ENCODE measurements around the gene MAPK12. TPM values are rescaled to one million over a fixed set of nuclear protein-coding genes. Genes with fewer than 3 reads are reported as not detected.

MAPK12 gene
- total RNA-seq, 2 experiments from 2014 or later, result 9.1 to 9.7 TPM

- H3K4me1 Mint-ChIP-seq (ENCODE audit: low read depth), result no peaks in the 10 kb centered on the region
- peaks cover 5% of the 10 kb centered on the region for H3K27me3 Mint-ChIP-seq
- no peaks in the 10 kb centered on the region for H3K36me3 Mint-ChIP-seq
- ChIA-PET POLR2A (interaction anchor here (0.6 kb wide), 1 partner anchor 71 kb away, joined by 4 read pairs; no protein-coding TSS in a partner anchor), CTCF (no interaction called here)
- intact Hi-C loops (cut with micrococcal nuclease), result no loop called here
- H3K9me3 Mint-ChIP-seq, result no peaks in the 10 kb centered on the region
- no peak for DNase-seq
- H3K27ac Mint-ChIP-seq, result no peak overlapping the region
- no peak overlapping the region for H3K4me3 Mint-ChIP-seq
Observed at GRCh38 chr22:50285568-50286229, 24.2 kb upstream of the MAPK12 start.

- Mint-ChIP-seq H3K27me3 (peaks cover 3% of the 10 kb centered on the region), H3K4me3 (no peak overlapping the region), H3K4me1 (ENCODE audit: low read depth) (no peaks in the 10 kb centered on the region), H3K36me3 (no peaks in the 10 kb centered on the region), H3K9me3 (no peaks in the 10 kb centered on the region), H3K27ac (no peak overlapping the region)
- CTCF ChIA-PET, result no interaction called here
- POLR2A ChIA-PET, result no interaction called here
- DNase-seq, result no peak
- intact Hi-C loops (cut with micrococcal nuclease), result no loop called here
Observed at GRCh38 chr22:50284479-50284878, 23.0 kb upstream of the MAPK12 start.

- Mint-ChIP-seq H3K9me3 (no peaks in the 10 kb centered on the region), H3K36me3 (no peaks in the 10 kb centered on the region), H3K27ac (no peak overlapping the region), H3K27me3 (peaks cover 3% of the 10 kb centered on the region), H3K4me1 (ENCODE audit: low read depth) (no peaks in the 10 kb centered on the region), H3K4me3 (no peak overlapping the region)
- CTCF ChIA-PET, result no interaction called here
- POLR2A ChIA-PET, result no interaction called here
- intact Hi-C loops (cut with micrococcal nuclease), result no loop called here
- DNase-seq, result no peak
Observed at GRCh38 chr22:50283821-50284220, 22.3 kb upstream of the MAPK12 start.

- Mint-ChIP-seq H3K36me3 (no peaks in the 10 kb centered on the region), H3K27ac (no peak overlapping the region), H3K27me3 (peaks cover 3% of the 10 kb centered on the region), H3K9me3 (no peaks in the 10 kb centered on the region), H3K4me1 (ENCODE audit: low read depth) (no peaks in the 10 kb centered on the region), H3K4me3 (no peak overlapping the region)
- POLR2A ChIA-PET, result no interaction called here
- CTCF ChIA-PET, result no interaction called here
- intact Hi-C loops (cut with micrococcal nuclease), result no loop called here
- no peak for DNase-seq
Observed at GRCh38 chr22:50282361-50283155, 21.1 kb upstream of the MAPK12 start.

- no peaks in the 10 kb centered on the region for H3K9me3 Mint-ChIP-seq
- no peak overlapping the region for H3K27ac Mint-ChIP-seq
- H3K4me3 Mint-ChIP-seq, result no peak overlapping the region
- DNase-seq, result no peak
- ChIA-PET POLR2A (no interaction called here), CTCF (no interaction called here)
- intact Hi-C loops (cut with micrococcal nuclease), result no loop called here
- no peaks in the 10 kb centered on the region for H3K4me1 Mint-ChIP-seq (ENCODE audit: low read depth)
- H3K27me3 Mint-ChIP-seq, result peaks cover 3% of the 10 kb centered on the region
- H3K36me3 Mint-ChIP-seq, result no peaks in the 10 kb centered on the region
Observed at GRCh38 chr22:50281957-50282356, 20.5 kb upstream of the MAPK12 start.

- intact Hi-C loops (cut with micrococcal nuclease), result no loop called here
- Mint-ChIP-seq H3K36me3 (no peaks in the 10 kb centered on the region), H3K27me3 (peaks cover 3% of the 10 kb centered on the region), H3K4me3 (no peak overlapping the region), H3K9me3 (no peaks in the 10 kb centered on the region), H3K27ac (no peak overlapping the region), H3K4me1 (ENCODE audit: low read depth) (no peaks in the 10 kb centered on the region)
- ChIA-PET CTCF (no interaction called here), POLR2A (no interaction called here)
- DNase-seq, result no peak
Observed at GRCh38 chr22:50281384-50281760, 19.9 kb upstream of the MAPK12 start.

GRCh38 chr22:50280708-50281383 lies 19.4 kb upstream of the MAPK12 start:
- intact Hi-C loops (cut with micrococcal nuclease), result no loop called here
- no peaks in the 10 kb centered on the region for H3K36me3 Mint-ChIP-seq
- no peak for DNase-seq
- POLR2A ChIA-PET, result no interaction called here
- peaks cover under 1% of the 10 kb centered on the region for H3K27me3 Mint-ChIP-seq
- H3K27ac Mint-ChIP-seq, result no peak overlapping the region
- no peak overlapping the region for H3K4me3 Mint-ChIP-seq
- no peaks in the 10 kb centered on the region for H3K4me1 Mint-ChIP-seq (ENCODE audit: low read depth)
- CTCF ChIA-PET, result no interaction called here
- no peaks in the 10 kb centered on the region for H3K9me3 Mint-ChIP-seq

- ChIA-PET CTCF (interaction anchor here (0.6 kb wide), 1 partner anchor 48 kb away, joined by 3 read pairs; no protein-coding TSS in a partner anchor), POLR2A (no interaction called here)
- Mint-ChIP-seq H3K27ac (no peak overlapping the region), H3K36me3 (no peaks in the 10 kb centered on the region), H3K4me3 (no peak overlapping the region), H3K4me1 (ENCODE audit: low read depth) (no peaks in the 10 kb centered on the region), H3K9me3 (no peaks in the 10 kb centered on the region), H3K27me3 (no peaks in the 10 kb centered on the region)
- intact Hi-C loops (cut with micrococcal nuclease), result no loop called here
- DNase-seq, result no peak
Observed at GRCh38 chr22:50280022-50280707, 18.7 kb upstream of the MAPK12 start.

- H3K4me1 Mint-ChIP-seq (ENCODE audit: low read depth), result no peaks in the 10 kb centered on the region
- no peaks in the 10 kb centered on the region for H3K36me3 Mint-ChIP-seq
- DNase-seq, result no peak
- POLR2A ChIA-PET, result no interaction called here
- H3K27me3 Mint-ChIP-seq, result no peaks in the 10 kb centered on the region
- no peak overlapping the region for H3K4me3 Mint-ChIP-seq
- no peaks in the 10 kb centered on the region for H3K9me3 Mint-ChIP-seq
- CTCF ChIA-PET, result no interaction called here
- intact Hi-C loops (cut with micrococcal nuclease), result loop anchor here (1.0 kb wide), 1 partner anchor 29 kb away; no protein-coding TSS in a partner anchor
- H3K27ac Mint-ChIP-seq, result no peak overlapping the region
Observed at GRCh38 chr22:50278956-50279619, 17.6 kb upstream of the MAPK12 start.

GRCh38 chr22:50278461-50278860 lies 17.0 kb upstream of the MAPK12 start:
- H3K27me3 Mint-ChIP-seq, result no peaks in the 10 kb centered on the region
- no peak overlapping the region for H3K27ac Mint-ChIP-seq
- no peaks in the 10 kb centered on the region for H3K4me1 Mint-ChIP-seq (ENCODE audit: low read depth)
- H3K4me3 Mint-ChIP-seq, result no peak overlapping the region
- CTCF ChIA-PET, result no interaction called here
- DNase-seq, result no peak
- no peaks in the 10 kb centered on the region for H3K36me3 Mint-ChIP-seq
- intact Hi-C loops (cut with micrococcal nuclease), result loop anchor here (1.0 kb wide), 1 partner anchor 30 kb away; no protein-coding TSS in a partner anchor
- POLR2A ChIA-PET, result no interaction called here
- H3K9me3 Mint-ChIP-seq, result no peaks in the 10 kb centered on the region

- intact Hi-C loops (cut with micrococcal nuclease), result loop anchor here (1.0 kb wide), 1 partner anchor 31 kb away; no protein-coding TSS in a partner anchor
- POLR2A ChIA-PET, result no interaction called here
- H3K36me3 Mint-ChIP-seq, result no peaks in the 10 kb centered on the region
Observed at GRCh38 chr22:50277761-50278160, 16.3 kb upstream of the MAPK12 start.

More at GRCh38 chr22:50277761-50278160, 16.3 kb upstream of the MAPK12 start:
- CTCF ChIA-PET, result interaction anchor here (1.4 to 3.3 kb wide), 2 partner anchors 16 to 51 kb away, joined by 5 to 14 read pairs; no protein-coding TSS in a partner anchor
- no peaks in the 10 kb centered on the region for H3K4me1 Mint-ChIP-seq (ENCODE audit: low read depth)
- H3K27ac Mint-ChIP-seq, result no peak overlapping the region
- H3K4me3 Mint-ChIP-seq, result no peak overlapping the region
- no peaks in the 10 kb centered on the region for H3K27me3 Mint-ChIP-seq
- no peak for DNase-seq
- H3K9me3 Mint-ChIP-seq, result no peaks in the 10 kb centered on the region

Data from activated CD4-positive, alpha-beta memory T cell treated with anti-CD3 and anti-CD28 coated beads for 36 hours (primary cell).